ENCODE measurements around the gene RICTOR. TPM values are rescaled to one million over a fixed set of nuclear protein-coding genes. Genes with fewer than 3 reads are reported as not detected.

The RICTOR gene
- total and polyA plus RNA-seq, 2 donors (not counting 3 experiments of a cell fraction or from before 2014, with no cell fraction given) = 9.2 to 38.0 TPM

GRCh38 chr5:39063037-39063436 lies 11.2 kb downstream of the RICTOR start:
- H3K36me3 ChIP-seq (ENCODE audit: control insufficient read depth in 2 of 2, extremely low read depth in 1 of 2, insufficient read depth in 2 of 2, low read length in 2 of 2) = no peaks in the 10 kb centered on the region
- no TSS peak for BruUV-seq (replicated peaks)
- no peak overlapping the region for H3K27ac ChIP-seq (ENCODE audit: insufficient read depth, low read depth, low read length)
- dilution Hi-C loops (cut with MboI; ENCODE audit: extremely low pct_ligation_motif_present, low sequenced_read_pairs) (no loop called here), intact Hi-C loops (cut with micrococcal nuclease) (no loop called here)
- peaks cover 71% of the 10 kb centered on the region for H3K79me2 ChIP-seq (ENCODE audit: control insufficient read depth, insufficient read depth, low read length)
- ChIA-PET CTCF (interaction anchor here (1.1 to 1.4 kb wide), 2 partner anchors 9 to 18 kb away, joined by 4 read pairs; no protein-coding TSS in a partner anchor), POLR2A (no interaction called here)
- peaks cover 8% of the 10 kb centered on the region for H4K20me1 ChIP-seq (replicated peaks; ENCODE audit: control insufficient read depth, extremely low read depth, insufficient read depth, low read length)
- H3K9ac ChIP-seq (replicated peaks; ENCODE audit: extremely low read depth, insufficient read depth, low read length) = no peak overlapping the region
- H3K4me1 ChIP-seq (ENCODE audit: control insufficient read depth, extremely low read depth, insufficient read depth, low read length) = peaks cover 2% of the 10 kb centered on the region
- H3K9me3 ChIP-seq (replicated peaks; ENCODE audit: control insufficient read depth, insufficient read depth, low read length) = no peaks in the 10 kb centered on the region
- no peaks in the 10 kb centered on the region for H3K9me1 ChIP-seq (replicated peaks; ENCODE audit: control insufficient read depth, extremely low read depth, insufficient read depth, low read length)
- FAIRE-seq (no peak), DNase-seq (ENCODE audit: low read depth, low spot score) (no peak)
- H2AFZ ChIP-seq (ENCODE audit: low read depth, low read length) = no peak overlapping the region
- H3K27me3 ChIP-seq (ENCODE audit: control insufficient read depth in 2 of 2, insufficient read depth in 2 of 2, low read length in 2 of 2) = no peaks in the 10 kb centered on the region
- no peak overlapping the region for H3K4me3 ChIP-seq (replicated peaks in 1 of 3; ENCODE audit: insufficient read depth in 1 of 3, low read depth in 1 of 3, low read length in 3 of 3)
- no peak overlapping the region for H3K4me2 ChIP-seq (ENCODE audit: insufficient read depth, low read length)
- TF ChIP-seq, protein P1, sequence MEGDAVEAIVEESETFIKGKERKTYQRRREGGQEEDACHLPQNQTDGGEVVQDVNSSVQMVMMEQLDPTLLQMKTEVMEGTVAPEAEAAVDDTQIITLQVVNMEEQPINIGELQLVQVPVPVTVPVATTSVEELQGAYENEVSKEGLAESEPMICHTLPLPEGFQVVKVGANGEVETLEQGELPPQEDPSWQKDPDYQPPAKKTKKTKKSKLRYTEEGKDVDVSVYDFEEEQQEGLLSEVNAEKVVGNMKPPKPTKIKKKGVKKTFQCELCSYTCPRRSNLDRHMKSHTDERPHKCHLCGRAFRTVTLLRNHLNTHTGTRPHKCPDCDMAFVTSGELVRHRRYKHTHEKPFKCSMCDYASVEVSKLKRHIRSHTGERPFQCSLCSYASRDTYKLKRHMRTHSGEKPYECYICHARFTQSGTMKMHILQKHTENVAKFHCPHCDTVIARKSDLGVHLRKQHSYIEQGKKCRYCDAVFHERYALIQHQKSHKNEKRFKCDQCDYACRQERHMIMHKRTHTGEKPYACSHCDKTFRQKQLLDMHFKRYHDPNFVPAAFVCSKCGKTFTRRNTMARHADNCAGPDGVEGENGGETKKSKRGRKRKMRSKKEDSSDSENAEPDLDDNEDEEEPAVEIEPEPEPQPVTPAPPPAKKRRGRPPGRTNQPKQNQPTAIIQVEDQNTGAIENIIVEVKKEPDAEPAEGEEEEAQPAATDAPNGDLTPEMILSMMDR (IDR thresholded peaks at IDR 0.05; ENCODE audit: extremely low read depth in 1 of 2, insufficient read depth in 1 of 2, low read depth in 1 of 2, low read length in 2 of 2) = no peak
- TF ChIP-seq MYC (IDR thresholded peaks at IDR 0.05; ENCODE audit: low read depth, low read length) (no peak), POLR2A (IDR thresholded peaks at IDR 0.05; ENCODE audit: low read depth, low read length) (no peak), GATA2 (IDR thresholded peaks at IDR 0.05; ENCODE audit: insufficient read depth, insufficient read length, low read depth, low read length) (no peak), POLR2AphosphoS5 (IDR thresholded peaks at IDR 0.05; ENCODE audit: insufficient read depth, low read depth, low read length) (no peak), JUN (IDR thresholded peaks at IDR 0.05; ENCODE audit: borderline replicate concordance, insufficient read depth, insufficient read length, low read depth) (no peak), EZH2 (IDR thresholded peaks at IDR 0.05; ENCODE audit: borderline replicate concordance, low read depth, low read length, severe bottlenecking) (no peak), FOS (IDR thresholded peaks at IDR 0.05; ENCODE audit: borderline replicate concordance, insufficient read depth, low read length) (no peak)
- TF ChIP-seq, protein P2, sequence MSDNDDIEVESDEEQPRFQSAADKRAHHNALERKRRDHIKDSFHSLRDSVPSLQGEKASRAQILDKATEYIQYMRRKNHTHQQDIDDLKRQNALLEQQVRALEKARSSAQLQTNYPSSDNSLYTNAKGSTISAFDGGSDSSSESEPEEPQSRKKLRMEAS (IDR thresholded peaks at IDR 0.05; ENCODE audit: insufficient read depth, insufficient read length) = no peak
